ENCODE data around the gene XRN1.

The XRN1 gene

DNA sequence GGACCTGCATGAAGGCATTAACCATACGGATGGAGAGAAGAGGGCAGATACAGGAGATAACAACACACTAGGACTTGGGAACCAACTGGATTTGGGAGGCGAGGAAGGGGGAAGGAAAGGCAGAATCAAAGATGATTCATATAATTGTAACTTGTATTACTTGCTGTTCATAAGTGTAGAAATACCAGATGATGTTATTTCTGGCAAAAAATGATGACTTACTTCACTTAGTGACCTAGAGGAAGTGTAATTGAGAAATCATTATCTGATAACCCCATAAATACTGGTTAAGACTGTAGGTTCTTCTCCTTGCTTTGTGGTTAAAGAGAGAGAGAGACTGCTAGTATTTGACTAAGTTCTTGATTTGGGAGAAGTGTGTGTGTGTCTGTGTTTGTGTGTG is 172.0 kb downstream of the XRN1 start:
- DNase-seq (ENCODE audit: low spot score): no peak
- TF ChIP-seq, protein P1, sequence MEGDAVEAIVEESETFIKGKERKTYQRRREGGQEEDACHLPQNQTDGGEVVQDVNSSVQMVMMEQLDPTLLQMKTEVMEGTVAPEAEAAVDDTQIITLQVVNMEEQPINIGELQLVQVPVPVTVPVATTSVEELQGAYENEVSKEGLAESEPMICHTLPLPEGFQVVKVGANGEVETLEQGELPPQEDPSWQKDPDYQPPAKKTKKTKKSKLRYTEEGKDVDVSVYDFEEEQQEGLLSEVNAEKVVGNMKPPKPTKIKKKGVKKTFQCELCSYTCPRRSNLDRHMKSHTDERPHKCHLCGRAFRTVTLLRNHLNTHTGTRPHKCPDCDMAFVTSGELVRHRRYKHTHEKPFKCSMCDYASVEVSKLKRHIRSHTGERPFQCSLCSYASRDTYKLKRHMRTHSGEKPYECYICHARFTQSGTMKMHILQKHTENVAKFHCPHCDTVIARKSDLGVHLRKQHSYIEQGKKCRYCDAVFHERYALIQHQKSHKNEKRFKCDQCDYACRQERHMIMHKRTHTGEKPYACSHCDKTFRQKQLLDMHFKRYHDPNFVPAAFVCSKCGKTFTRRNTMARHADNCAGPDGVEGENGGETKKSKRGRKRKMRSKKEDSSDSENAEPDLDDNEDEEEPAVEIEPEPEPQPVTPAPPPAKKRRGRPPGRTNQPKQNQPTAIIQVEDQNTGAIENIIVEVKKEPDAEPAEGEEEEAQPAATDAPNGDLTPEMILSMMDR (IDR thresholded peaks at IDR 0.05; ENCODE audit: extremely low read depth, insufficient read depth, missing control alignments): no peak
- in situ Hi-C loops (cut with MboI; ENCODE audit: low pct_unique_long_range_greater_than_20kb, low sequenced_read_pairs, unreplicated experiment): no loop called here

DNA sequence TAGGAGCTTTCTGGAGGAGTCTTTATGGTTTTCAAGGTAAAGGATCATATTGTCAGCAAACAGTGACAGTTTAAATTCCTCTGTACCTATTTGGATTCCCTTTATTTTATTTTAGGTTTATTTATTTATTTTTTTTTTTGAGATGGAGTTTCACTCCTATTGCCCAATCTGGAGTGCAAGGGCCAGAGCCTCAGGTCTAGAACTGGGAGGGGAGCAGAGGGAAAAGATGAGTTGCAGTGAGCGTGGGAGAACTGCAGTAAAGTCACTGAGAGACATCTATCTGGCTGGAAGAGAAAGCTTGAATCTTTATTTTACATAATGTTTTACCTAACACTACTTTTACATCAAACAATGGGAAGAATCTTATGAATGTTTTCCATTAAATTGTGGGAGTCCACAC is 172.9 kb downstream of the XRN1 start:
- TF ChIP-seq, protein P1 (IDR thresholded peaks at IDR 0.05; ENCODE audit: extremely low read depth, insufficient read depth, missing control alignments): no peak
- DNase-seq (ENCODE audit: low spot score): no peak
- in situ Hi-C loops (cut with MboI; ENCODE audit: low pct_unique_long_range_greater_than_20kb, low sequenced_read_pairs, unreplicated experiment): no loop called here

DNA sequence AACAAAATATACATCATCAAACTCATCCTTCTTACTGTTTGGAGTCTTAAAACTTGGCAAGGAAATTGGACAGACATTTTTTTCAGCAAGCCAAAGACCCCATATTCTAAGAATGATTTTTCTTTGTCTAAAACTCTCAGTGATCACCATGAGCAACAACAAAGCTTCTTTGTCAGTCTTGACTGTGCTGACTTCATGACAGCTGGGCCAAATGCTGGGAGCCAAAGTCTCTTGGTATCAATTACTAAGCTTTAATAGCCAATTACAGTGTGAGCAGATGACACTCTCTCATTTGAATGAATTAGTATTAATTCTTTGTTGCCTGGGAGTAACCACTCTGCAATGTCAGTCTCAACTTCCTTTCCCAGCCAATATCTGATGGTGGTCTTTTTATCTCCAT is 174.3 kb downstream of the XRN1 start:
- DNase-seq (ENCODE audit: low spot score): no peak
- in situ Hi-C loops (cut with MboI; ENCODE audit: low pct_unique_long_range_greater_than_20kb, low sequenced_read_pairs, unreplicated experiment): no loop called here
- TF ChIP-seq, protein P1 (IDR thresholded peaks at IDR 0.05; ENCODE audit: extremely low read depth, insufficient read depth, missing control alignments): no peak

DNA sequence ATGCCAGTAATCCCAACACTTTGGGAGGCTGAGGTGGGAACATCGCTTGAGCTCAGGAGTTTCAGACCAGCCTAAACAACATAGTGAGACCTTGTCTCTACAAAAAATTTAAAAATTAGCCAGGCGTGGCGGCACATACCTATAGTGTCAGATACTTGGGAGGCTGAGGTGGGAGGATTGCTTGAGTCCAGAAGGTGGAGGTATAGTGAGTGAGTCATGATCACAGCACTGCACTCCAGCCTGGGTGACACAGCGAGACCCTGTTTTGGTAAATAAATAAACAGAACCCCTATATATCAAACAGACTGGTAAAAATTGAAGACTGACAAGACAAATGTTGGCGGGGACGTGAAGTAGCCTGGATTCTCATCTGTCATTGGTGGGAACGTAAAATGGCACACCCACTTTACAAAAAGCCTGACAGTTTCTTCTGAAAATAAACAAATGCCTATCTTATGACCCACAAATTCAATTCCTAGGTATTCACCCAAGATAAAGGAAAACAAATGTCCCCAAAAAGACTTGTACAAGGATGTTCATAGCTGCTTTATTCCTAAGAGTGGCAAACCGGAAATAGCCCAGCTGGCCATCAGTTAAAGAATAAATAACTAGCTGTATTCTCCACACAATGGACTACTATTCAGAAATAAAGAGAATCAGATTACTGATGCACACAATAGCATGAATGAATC is 175.5 kb downstream of the XRN1 start:
- DNase-seq (ENCODE audit: low spot score): no peak
- in situ Hi-C loops (cut with MboI; ENCODE audit: low pct_unique_long_range_greater_than_20kb, low sequenced_read_pairs, unreplicated experiment): no loop called here
- TF ChIP-seq, protein P1 (IDR thresholded peaks at IDR 0.05; ENCODE audit: extremely low read depth, insufficient read depth, missing control alignments): no peak

DNA sequence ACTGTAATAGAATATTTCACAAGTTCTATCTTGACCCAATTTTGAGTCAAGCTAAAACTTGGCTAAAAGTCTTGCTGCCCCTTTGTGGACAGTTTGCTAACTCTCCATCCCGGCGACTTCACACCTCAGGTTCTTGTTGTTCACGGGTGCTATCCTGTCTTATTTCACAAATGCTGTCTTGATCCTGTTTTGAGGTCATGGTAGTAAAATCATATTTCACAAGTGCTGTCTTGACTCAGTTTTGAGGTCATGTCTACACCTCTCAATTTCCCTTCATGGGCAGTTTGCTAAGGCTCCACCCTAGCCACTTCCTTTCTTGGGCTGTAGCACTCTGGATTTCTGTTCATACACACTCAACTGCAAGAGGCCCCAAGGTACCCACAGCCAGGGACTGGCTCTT is 177.4 kb downstream of the XRN1 start:
- DNase-seq (ENCODE audit: low spot score): no peak
- TF ChIP-seq, protein P1 (IDR thresholded peaks at IDR 0.05; ENCODE audit: extremely low read depth, insufficient read depth, missing control alignments): no peak
- in situ Hi-C loops (cut with MboI; ENCODE audit: low pct_unique_long_range_greater_than_20kb, low sequenced_read_pairs, unreplicated experiment): no loop called here

DNA sequence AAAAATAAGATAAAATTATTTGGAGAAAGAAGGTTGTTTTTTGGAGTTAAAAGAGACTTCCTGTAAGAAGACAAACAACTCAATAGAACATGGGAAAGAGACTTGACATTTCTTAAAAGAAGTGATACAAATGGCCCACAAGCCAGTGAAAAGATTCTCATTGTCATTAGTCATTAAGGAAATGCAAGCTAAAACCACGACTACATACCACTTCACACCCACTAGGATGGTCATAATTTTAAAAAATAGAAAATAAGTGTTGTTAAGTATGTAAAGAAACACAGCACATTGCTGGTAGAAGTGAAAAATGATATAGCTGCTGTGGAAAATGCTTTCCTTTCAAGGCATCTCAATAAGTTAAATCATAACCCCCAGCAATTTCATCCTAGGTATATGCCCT is 178.1 kb downstream of the XRN1 start:
- DNase-seq (ENCODE audit: low spot score): no peak
- TF ChIP-seq, protein P1 (IDR thresholded peaks at IDR 0.05; ENCODE audit: extremely low read depth, insufficient read depth, missing control alignments): no peak
- in situ Hi-C loops (cut with MboI; ENCODE audit: low pct_unique_long_range_greater_than_20kb, low sequenced_read_pairs, unreplicated experiment): no loop called here
